Islet precursor cell (in vitro differentiated cells): ENCODE data around the gene HSPB6.

Experiments used
- DNase-seq: peaks from one replicate; pipeline ENCODE4 v3.0.0-alpha.2; 2018

Gene HSPB6

DNA sequence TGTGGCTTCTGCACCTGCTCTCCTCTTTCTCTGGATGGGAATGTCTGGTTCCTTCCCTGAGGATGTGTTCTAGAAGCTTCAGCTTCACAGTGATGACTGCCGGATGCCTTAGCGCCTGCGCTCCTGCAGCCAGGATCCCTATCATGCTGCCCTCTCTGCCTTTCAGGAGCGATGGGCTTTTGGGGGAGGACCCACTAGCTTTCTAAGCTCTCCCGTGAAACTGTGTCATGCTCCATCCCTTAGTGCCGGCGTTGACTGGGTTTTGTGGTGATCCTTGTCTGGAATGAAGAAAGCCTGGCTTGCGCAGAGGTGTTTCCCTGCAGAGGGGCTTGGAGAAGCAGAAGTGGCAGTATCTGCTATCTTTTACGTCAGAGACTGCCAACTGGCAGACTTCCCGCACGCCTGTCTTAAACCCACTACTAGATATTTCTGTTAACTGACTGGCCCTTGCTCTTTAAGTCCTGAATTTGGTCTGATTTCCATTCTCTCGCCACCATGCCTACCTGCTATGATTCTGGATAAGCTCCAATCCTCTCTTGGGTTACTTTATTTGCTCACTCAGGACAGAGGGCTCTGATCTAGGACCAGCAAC, 42.8 kb downstream of the HSPB6 start:
- DNase-seq, result no peak

DNA sequence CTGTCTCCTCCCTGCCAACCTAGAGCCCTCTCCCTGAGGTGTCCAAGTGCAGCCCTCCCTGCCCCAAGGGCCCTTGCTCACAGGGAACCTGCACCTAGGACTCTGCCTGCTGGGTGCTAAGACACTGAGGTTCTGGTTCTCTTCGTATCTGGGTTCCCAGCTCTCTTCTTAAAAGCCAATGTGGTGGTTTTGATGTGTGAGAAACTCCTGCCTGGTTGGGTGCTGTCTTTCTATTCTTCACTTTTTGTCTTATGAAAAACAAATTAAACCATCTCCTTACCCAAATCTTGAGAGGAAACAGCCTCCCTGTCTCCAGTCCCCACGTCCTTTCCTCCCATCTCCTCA, 43.4 kb downstream of the HSPB6 start:
- DNase-seq, result no peak

- DNase-seq, result no peak
These were observed 44.0 kb downstream of the HSPB6 start for GRCh38 chr19:35712567-35713505.

- no peak for DNase-seq
These were observed 45.8 kb downstream of the HSPB6 start for GRCh38 chr19:35710784-35711723.

GRCh38 chr19:35708391-35708790, 48.4 kb downstream of the HSPB6 start:
- no peak for DNase-seq
